Putamen (tissue), 1 donor: ENCODE results near the gene JPH2.
"Not testable (repeated sequence)": the region's sequence is repeated elsewhere in the genome, so short reads cannot be mapped to it uniquely, and the experiment has no call there.

Experiments used
- DNase-seq: peaks from one replicate; pipeline ENCODE4 v3.0.0-alpha.2; 2016; ENCODE audit warnings: low spot score

The JPH2 gene

DNA sequence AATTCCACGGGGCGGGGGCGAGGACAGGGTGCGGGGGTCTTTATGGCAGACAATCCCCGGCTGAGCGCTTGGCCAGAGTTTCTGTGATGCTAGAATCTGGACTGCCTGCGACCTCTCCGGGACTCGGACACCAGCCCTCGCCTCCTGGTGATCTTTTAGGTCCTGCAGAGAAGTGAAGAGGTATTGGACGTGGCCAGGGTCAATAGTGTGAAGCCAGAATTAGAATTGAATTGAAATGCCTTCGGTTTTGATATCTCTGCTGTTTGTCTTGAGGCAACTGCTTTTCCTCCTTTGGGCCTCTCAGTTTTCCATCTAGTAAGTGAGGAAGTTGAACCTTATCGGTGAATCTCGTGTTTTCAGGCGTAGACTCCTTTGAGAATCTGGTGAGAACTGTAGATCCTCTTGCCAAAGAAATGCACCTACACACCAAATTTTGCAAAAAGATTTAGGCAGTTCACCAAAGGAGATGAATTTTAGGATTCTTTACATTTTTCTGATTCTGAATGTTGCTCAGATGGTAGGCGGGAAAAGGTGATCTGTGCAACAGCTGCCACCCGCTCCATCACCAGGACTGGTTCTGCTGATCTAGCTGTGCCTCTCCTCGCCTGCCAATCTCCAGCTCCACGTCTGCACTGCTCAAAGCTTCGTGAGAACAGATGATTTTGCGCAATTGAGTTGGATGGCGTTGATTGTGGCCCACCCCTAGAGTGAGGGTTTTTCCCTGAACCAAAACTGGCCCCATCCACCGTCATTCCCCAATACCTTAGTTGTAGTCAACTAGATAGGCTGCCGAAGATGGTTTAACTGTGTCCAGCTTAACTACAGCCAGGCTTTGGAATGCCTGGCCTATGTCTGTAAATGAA lies 24.4 kb upstream of the JPH2 start:
- DNase-seq = peak; percentile 51

GRCh38 chr20:44210406-44211176 lies 23.6 kb upstream of the JPH2 start, which contains the start of gene OSER1:
Gene OSER1, minus strand, starts transcription at chr20:44210771. Its CDS starts 3,814 bp downstream, at chr20:44206957.
- DNase-seq = peak; percentile 97

DNA sequence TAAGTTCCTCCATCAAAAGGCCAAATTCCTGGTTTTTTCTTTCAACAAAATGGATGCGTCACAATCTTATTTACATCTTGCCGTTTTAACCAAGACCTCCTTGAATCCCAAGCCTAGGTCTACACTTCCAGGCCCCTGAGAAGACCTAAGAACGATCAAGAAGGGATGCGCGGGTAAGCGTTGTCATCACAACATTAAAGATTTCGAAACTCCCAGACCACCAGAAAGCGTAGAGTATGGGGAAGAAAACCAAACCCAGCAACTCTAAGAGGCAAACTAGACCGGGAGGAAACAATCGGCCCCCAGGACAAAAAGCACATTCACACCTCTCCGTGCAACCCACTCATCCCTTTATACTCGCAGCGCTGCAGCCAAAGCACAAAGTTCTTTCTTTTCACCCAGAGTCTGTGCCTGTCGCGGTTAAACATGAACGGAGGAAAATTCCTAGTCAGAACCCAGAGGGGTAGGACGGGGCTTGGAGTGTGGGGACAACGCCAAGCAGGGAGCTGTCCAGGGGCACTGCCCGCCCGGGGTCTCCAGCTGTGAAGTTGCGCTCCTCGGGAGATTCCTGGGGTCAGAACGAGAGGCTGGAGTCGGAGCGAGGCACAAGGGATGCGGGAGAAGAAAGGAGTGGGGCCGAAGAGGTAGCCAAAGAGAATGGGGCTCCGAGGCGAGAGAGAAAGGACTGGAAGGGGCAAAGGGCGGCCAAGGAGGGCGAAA lies 22.9 kb upstream of the JPH2 start:
- DNase-seq = no peak

DNA sequence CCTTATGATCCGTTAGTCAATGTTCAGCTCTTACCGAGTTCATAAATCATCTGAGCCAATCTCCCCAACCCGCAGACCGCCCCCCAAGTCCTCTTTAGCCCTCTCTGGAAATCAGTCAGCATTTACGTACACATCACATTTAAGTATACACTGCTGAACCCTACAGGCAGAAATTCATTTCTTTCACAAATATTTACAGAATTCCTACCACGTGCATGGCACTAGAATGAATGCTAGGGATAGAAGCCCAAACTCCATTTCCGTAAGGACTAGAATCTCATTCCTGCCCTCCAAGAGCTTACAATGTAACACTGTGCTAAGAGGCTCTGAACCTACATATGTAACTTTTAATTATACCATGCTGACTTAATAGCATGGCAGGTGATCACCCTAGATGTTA lies 21.8 kb upstream of the JPH2 start:
- no peak for DNase-seq

DNA sequence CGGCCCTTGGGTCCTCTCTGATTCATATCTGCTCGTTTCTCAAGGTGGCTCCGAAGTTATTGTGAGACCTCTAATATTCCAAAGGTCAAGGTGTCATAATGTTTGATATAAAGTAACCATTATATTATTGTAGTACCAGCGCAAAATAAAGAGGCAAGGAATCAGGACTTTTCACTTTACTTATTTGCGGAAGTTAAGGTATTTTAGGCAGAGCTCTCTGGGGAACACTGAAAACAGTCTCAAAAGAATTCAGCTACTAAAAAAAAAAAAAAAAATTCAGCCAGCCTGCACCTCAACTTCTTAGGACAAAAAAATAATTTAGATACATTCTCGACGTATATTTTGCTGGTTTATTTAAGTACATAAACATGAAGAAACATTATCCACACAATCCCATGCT lies 21.2 kb upstream of the JPH2 start:
- no peak for DNase-seq

GRCh38 chr20:44207126-44207723 lies 20.2 kb upstream of the JPH2 start:
- DNase-seq = no peak

- DNase-seq = no peak
These were observed 19.1 kb upstream of the JPH2 start for GRCh38 chr20:44206132-44206531.

DNA sequence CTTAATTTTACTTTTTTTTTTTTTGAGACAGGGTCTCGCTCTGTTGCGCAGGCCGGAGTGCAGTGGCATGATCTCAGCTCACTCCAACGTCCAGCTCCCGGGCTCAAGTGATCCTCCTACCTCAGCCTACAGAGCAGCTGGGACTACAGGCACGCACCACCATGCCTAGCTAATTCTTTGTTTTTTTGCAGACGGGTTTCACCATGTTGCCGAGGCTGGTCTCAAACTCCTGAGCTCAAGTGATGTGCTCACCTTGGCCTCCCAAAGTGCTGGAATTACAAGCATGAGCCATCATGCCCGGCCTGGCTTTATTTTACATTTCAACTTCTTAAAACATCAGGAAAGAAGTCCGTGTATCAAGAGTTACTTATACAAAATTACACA lies 17.8 kb upstream of the JPH2 start:
- DNase-seq = no peak

GRCh38 chr20:44204156-44204831 lies 17.3 kb upstream of the JPH2 start:
- DNase-seq = no peak

GRCh38 chr20:44203161-44203560 lies 16.2 kb upstream of the JPH2 start:
- no peak for DNase-seq

DNA sequence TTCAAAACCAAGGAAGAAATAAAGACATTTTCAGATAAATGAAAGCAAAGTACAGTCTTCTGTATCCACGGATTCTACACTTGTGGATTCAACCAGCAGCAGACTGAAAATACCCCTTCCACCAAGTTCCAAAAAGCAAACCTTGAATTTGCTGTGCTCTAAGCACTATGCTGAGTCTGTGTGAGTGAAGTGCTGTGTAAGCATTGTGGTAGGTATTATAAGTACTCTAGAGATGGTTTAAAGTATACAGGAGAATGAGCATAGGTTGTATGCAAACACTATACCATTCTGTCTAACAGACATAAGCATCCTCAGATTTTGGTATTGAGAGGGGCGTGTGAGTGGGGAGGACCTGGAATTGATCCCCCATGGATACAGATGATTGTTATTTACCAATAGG lies 14.0 kb upstream of the JPH2 start:
- no peak for DNase-seq

GRCh38 chr20:44200371-44200770 lies 13.4 kb upstream of the JPH2 start:
- DNase-seq = no peak

- no peak for DNase-seq
These were observed 12.9 kb upstream of the JPH2 start for GRCh38 chr20:44199877-44200276.

DNA sequence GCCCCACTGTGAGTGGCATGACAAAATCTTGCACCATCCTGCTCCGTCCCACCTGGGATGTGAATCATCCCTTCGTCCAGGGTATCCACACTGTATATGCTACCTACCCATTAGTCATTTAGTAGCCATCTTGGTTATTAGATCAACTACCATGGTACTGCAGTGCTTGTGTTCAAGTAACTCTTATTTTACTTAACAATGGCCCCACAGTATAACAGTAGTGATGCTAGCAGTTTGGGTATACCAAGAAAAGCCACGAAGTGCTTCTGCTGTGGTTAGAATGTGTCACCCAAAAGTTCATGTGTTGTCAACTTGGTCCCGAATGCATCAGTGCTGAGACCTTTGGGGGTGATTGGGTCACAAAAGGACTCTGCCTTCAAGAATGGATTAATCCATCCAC lies 11.9 kb upstream of the JPH2 start:
- DNase-seq = no peak

- DNase-seq = no peak
These were observed 9.3 kb upstream of the JPH2 start for GRCh38 chr20:44196271-44196670.

DNA sequence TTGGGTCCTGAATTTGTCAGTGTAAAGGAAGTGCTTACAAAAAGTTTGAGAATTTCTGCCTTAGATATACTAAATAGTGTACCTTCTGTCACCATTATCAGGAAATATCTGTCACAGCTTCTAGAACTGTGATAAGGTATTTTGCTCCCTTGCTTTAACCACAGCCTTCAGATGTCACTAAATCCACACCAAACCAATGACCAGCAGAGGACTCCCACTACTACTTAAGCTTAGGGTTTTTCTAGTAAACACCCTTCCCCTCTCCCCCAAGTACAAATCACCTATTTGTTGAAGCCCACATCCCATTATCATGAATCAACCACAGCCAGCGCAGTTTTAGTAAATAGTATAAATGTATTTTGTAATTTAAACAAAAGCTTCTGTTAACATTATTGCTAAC lies 8.6 kb upstream of the JPH2 start:
- DNase-seq = no peak

- no peak for DNase-seq
These were observed 6.8 kb upstream of the JPH2 start for GRCh38 chr20:44193801-44194200.

GRCh38 chr20:44191640-44192039 lies 4.7 kb upstream of the JPH2 start:
- DNase-seq = not testable (repeated sequence)

- DNase-seq = peak; percentile 29
These were observed 3.3 kb upstream of the JPH2 start for GRCh38 chr20:44190197-44190852.

GRCh38 chr20:44188752-44189151 lies 1.8 kb upstream of the JPH2 start:
- no peak for DNase-seq
